ENCODE measurements around the gene CUEDC1. TPM values are rescaled to one million over a fixed set of nuclear protein-coding genes. Genes with fewer than 3 reads are reported as not detected.

CUEDC1 gene
- total and polyA plus RNA-seq, 2 of the 13 experiments (the other 11 are each of a cell fraction or from before 2014, with no cell fraction given) = 7.4 to 12.9 TPM

GRCh38 chr17:57986841-57987580, 31.8 kb upstream of the CUEDC1 start:
- WGBS (ENCODE audit: low lambda C conversion rate) = under 1% methylated on average over 38 of the region's 38 CpGs
- TSS peak; percentile 71 for BruUV-seq (replicated peaks)
- in situ Hi-C loops (cut with HindIII; ENCODE audit: extremely low pct_ligation_motif_present, low pct_unique_long_range_greater_than_20kb) = no loop called here
- Histone ChIP-seq H3K36me3 (replicated peaks in 1 of 2; ENCODE audit: control insufficient read depth in 1 of 2, insufficient read depth in 2 of 2, low read length in 2 of 2) (peaks cover 9 to 14% of the 10 kb centered on the region in 2 experiments), H3K9ac (ENCODE audit: insufficient read depth, low read depth, low read length) (peak overlapping the region; percentile 94), H3K4me1 (ENCODE audit: insufficient read depth, low read length) (peaks cover 82% of the 10 kb centered on the region), H3K27me3 (ENCODE audit: control insufficient read depth in 1 of 2, insufficient read depth in 2 of 2, low read length in 2 of 2) (no peaks in the 10 kb centered on the region; a peak in 1 of 5 replicates), H3K79me2 (ENCODE audit: insufficient read depth, low read length) (peaks cover 54% of the 10 kb centered on the region), H3K4me3 (replicated peaks in 1 of 3; ENCODE audit: insufficient read depth in 1 of 3, low read depth in 2 of 3, low read length in 3 of 3) (peak overlapping the region; percentile 71 to 95 (median 83)), H4K20me1 (ENCODE audit: insufficient read depth, low read length) (peaks cover 32% of the 10 kb centered on the region), H2AFZ (ENCODE audit: low read length) (no peak overlapping the region), H3K9me3 (ENCODE audit: low read length) (no peaks in the 10 kb centered on the region), H3K27ac (ENCODE audit: extremely low read length, insufficient read depth, low read length) (peak overlapping the region; percentile 80), H3K4me2 (ENCODE audit: low read depth, low read length) (peak overlapping the region; percentile 89)
- intact Hi-C loops (cut with micrococcal nuclease; ENCODE audit: unreplicated experiment) = loop anchor here (1.0 to 2.0 kb wide), 2 partner anchors 30 to 94 kb away; no protein-coding TSS in a partner anchor
- POLR2A ChIA-PET = interaction anchor here (0.6 to 3.6 kb wide), 22 partner anchors 10 to 137 kb away, joined by 3 to 32 read pairs (median 10); partner anchors contain the start of genes CUEDC1, DYNLL2, MRPS23 and SRSF1
- FAIRE-seq (peak; percentile 36), DNase-seq (ENCODE audit: low spot score) (peak; percentile 89), ATAC-seq (peak; percentile 27)
- CTCF ChIA-PET (ENCODE audit: low intra/inter-chr PET ratio, low total read pairs) = interaction anchor here (1.6 kb wide), 1 partner anchor 94 kb away, joined by 4 read pairs; no protein-coding TSS in a partner anchor
- TF ChIP-seq SOX5 (CRISPR knock-in tag; IDR thresholded peaks at IDR 0.05; ENCODE audit: borderline replicate concordance) = peak; percentile 54; the same call in 1 of the 2 replicates
- no peak for TF ChIP-seq IKZF1 (IDR thresholded peaks at IDR 0.05)
- no peak for TF ChIP-seq ZIK1 (CRISPR knock-in tag; IDR thresholded peaks at IDR 0.05; ENCODE audit: borderline replicate concordance, low read depth)
- peak; percentile 39; the same call in 1 of the 2 replicates for TF ChIP-seq AHDC1 (CRISPR knock-in tag; IDR thresholded peaks at IDR 0.05; ENCODE audit: borderline replicate concordance)
- no peak for TF ChIP-seq SATB2 (CRISPR knock-in tag; IDR thresholded peaks at IDR 0.05)
- peak; percentile 54 for TF ChIP-seq DRAP1 (CRISPR knock-in tag; IDR thresholded peaks at IDR 0.05)
- TF ChIP-seq NFIC (IDR thresholded peaks at IDR 0.05; ENCODE audit: low read length) = peak; percentile 47; the same call in 1 of the 2 replicates
- no peak for TF ChIP-seq ZNF556 (CRISPR knock-in tag; IDR thresholded peaks at IDR 0.05; ENCODE audit: borderline replicate concordance)
- TF ChIP-seq ZFP37 (CRISPR knock-in tag; IDR thresholded peaks at IDR 0.05; ENCODE audit: borderline replicate concordance) = peak; percentile 40; the same call in 1 of the 2 replicates
- peak; percentile 53; the same call in 1 of the 2 replicates for TF ChIP-seq ERF (CRISPR knock-in tag; IDR thresholded peaks at IDR 0.05)
- TF ChIP-seq SP1 (IDR thresholded peaks at IDR 0.05) = no peak
- peak; percentile 28 for TF ChIP-seq SP1 (CRISPR knock-in tag; IDR thresholded peaks at IDR 0.05)
- no peak for TF ChIP-seq PRDM4 (CRISPR knock-in tag; IDR thresholded peaks at IDR 0.05; ENCODE audit: borderline replicate concordance)
- 0 out of 2 replicates have a peak, but pooled peaks have one; percentile 34 for TF ChIP-seq ZNF788 (CRISPR knock-in tag; IDR thresholded peaks at IDR 0.05; ENCODE audit: borderline replicate concordance)

All from HepG2 (cell line).